ENCODE measurements around the gene RBM7.

Gene RBM7

GRCh38 chr11:114449845-114450244 lies 49.4 kb downstream of the RBM7 start:
- DNase-seq = no peak

- DNase-seq = no peak
Measured at GRCh38 chr11:114452399-114452798, 51.9 kb downstream of the RBM7 start.

Measured in effector CD4-positive, alpha-beta T cell (primary cell).